ENCODE measurements around the gene GRB10. TPM values are rescaled to one million over a fixed set of nuclear protein-coding genes. Genes with fewer than 3 reads are reported as not detected.
A peak's percentile ranks its signal among the peaks of the same experiment; 100 is the strongest.

The GRB10 gene
- total RNA-seq, 1 donor from 2014 or later = 93.0 TPM

GRCh38 chr7:50612704-50613103, 170.0 kb downstream of the GRB10 start:
- Mint-ChIP-seq H3K36me3 (ENCODE audit: low read depth) (peaks cover 12% of the 10 kb centered on the region), H3K27me3 (ENCODE audit: low read depth) (no peaks in the 10 kb centered on the region), H3K27ac (ENCODE audit: unreplicated experiment) (no peak overlapping the region), H3K4me3 (no peak overlapping the region), H3K9me3 (no peaks in the 10 kb centered on the region), H3K4me1 (no peaks in the 10 kb centered on the region)
- TF ChIP-seq, protein P1, sequence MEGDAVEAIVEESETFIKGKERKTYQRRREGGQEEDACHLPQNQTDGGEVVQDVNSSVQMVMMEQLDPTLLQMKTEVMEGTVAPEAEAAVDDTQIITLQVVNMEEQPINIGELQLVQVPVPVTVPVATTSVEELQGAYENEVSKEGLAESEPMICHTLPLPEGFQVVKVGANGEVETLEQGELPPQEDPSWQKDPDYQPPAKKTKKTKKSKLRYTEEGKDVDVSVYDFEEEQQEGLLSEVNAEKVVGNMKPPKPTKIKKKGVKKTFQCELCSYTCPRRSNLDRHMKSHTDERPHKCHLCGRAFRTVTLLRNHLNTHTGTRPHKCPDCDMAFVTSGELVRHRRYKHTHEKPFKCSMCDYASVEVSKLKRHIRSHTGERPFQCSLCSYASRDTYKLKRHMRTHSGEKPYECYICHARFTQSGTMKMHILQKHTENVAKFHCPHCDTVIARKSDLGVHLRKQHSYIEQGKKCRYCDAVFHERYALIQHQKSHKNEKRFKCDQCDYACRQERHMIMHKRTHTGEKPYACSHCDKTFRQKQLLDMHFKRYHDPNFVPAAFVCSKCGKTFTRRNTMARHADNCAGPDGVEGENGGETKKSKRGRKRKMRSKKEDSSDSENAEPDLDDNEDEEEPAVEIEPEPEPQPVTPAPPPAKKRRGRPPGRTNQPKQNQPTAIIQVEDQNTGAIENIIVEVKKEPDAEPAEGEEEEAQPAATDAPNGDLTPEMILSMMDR (conservative IDR thresholded peaks at IDR 0.05) = no peak
- no peak for DNase-seq (ENCODE audit: low read depth, low spot score)

DNA sequence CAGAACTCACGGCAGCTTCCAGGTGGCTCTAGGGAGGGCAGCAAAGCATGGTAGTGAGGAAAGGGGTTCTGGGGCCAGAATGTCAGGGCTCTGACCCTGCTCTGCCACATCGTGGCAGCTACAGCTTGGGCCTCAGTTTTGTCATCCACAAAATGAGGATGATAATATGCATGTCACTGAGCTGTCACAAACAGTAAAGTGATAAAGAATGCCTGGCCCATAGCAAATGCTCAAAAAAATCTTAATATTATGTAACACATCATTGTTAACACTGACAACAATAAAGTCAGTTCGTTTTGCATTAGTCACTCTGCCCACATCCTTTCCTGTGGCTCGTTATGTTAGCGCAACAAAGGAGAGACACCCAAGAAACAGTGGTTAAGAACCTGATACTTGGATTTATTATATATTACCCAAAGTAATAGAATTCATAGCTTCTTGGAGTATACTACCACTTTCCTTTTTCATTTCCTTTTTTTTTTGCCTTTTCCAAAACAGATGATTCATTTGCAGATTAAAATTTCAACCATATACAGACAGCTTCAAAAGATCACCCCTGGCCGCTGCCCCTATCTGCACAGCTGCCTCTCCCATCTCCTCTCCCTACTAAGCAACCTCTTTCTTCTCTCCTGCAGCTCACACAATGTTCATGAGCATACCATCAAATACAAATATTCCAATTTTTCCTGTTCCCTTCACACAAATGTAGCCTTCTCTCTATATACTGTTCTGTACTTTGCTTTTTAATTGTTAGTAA, 172.0 kb downstream of the GRB10 start:
- no peaks in the 10 kb centered on the region for H3K4me1 Mint-ChIP-seq
- no peak overlapping the region for H3K27ac Mint-ChIP-seq (ENCODE audit: unreplicated experiment)
- H3K9me3 Mint-ChIP-seq = no peaks in the 10 kb centered on the region
- H3K36me3 Mint-ChIP-seq (ENCODE audit: low read depth) = peaks cover 20% of the 10 kb centered on the region
- no peaks in the 10 kb centered on the region for H3K27me3 Mint-ChIP-seq (ENCODE audit: low read depth)
- DNase-seq (ENCODE audit: low read depth, low spot score) = no peak
- no peak overlapping the region for H3K4me3 Mint-ChIP-seq
- TF ChIP-seq, protein P1 (conservative IDR thresholded peaks at IDR 0.05) = no peak

GRCh38 chr7:50608196-50608906, 174.3 kb downstream of the GRB10 start:
- Mint-ChIP-seq H3K4me1 (no peaks in the 10 kb centered on the region), H3K27me3 (ENCODE audit: low read depth) (no peaks in the 10 kb centered on the region), H3K27ac (ENCODE audit: unreplicated experiment) (no peak overlapping the region), H3K4me3 (no peak overlapping the region), H3K9me3 (no peaks in the 10 kb centered on the region), H3K36me3 (ENCODE audit: low read depth) (peaks cover 20% of the 10 kb centered on the region)
- TF ChIP-seq, protein P1 (conservative IDR thresholded peaks at IDR 0.05) = no peak
- no peak for DNase-seq (ENCODE audit: low read depth, low spot score)

DNA sequence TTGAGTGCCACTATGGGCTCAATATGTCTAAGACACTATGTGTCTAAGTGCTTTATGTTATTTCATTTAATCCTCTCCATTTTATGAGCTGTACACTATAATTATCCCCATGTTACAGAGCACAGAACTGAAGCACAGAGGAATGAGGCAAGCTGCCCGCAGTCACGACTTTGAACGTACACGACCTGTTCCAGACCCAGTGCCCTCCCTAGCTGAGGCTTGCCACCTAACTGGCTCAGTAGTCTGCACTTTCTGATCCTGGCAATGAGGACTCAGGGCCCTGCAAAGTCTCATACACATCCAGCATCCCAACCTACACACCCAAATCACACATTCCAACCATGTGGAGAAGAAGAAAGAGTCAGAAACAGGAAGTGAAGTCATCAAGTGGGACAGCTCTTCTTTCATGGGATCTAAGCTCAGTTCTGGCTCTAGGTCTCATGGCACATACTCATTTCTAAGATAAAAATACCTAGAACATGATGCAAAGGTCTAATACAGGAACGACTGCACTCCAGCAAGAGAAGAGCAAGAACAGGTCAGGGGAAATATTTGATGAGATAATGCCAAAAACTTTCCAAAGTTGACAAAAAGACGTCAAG, 175.1 kb downstream of the GRB10 start:
- TF ChIP-seq, protein P1 (conservative IDR thresholded peaks at IDR 0.05) = no peak
- no peak for DNase-seq (ENCODE audit: low read depth, low spot score)
- H3K9me3 Mint-ChIP-seq = no peaks in the 10 kb centered on the region
- no peaks in the 10 kb centered on the region for H3K4me1 Mint-ChIP-seq
- no peak overlapping the region for H3K4me3 Mint-ChIP-seq
- no peaks in the 10 kb centered on the region for H3K27me3 Mint-ChIP-seq (ENCODE audit: low read depth)
- H3K36me3 Mint-ChIP-seq (ENCODE audit: low read depth) = peaks cover 17% of the 10 kb centered on the region
- H3K27ac Mint-ChIP-seq (ENCODE audit: unreplicated experiment) = peak overlapping the region; percentile 5

- H3K27me3 Mint-ChIP-seq (ENCODE audit: low read depth) = no peaks in the 10 kb centered on the region
- H3K27ac Mint-ChIP-seq (ENCODE audit: unreplicated experiment) = peak overlapping the region; percentile 23
- H3K4me3 Mint-ChIP-seq = no peak overlapping the region
- peaks cover 15% of the 10 kb centered on the region for H3K36me3 Mint-ChIP-seq (ENCODE audit: low read depth)
- H3K9me3 Mint-ChIP-seq = no peaks in the 10 kb centered on the region
- peaks cover 10% of the 10 kb centered on the region for H3K4me1 Mint-ChIP-seq
- DNase-seq (ENCODE audit: low read depth, low spot score) = no peak
- TF ChIP-seq, protein P1 (conservative IDR thresholded peaks at IDR 0.05) = no peak
These were observed 177.6 kb downstream of the GRB10 start for GRCh38 chr7:50605059-50605458.

All from neural crest cell (in vitro differentiated cells).